ENCODE data around the gene ABHD6.

DNA sequence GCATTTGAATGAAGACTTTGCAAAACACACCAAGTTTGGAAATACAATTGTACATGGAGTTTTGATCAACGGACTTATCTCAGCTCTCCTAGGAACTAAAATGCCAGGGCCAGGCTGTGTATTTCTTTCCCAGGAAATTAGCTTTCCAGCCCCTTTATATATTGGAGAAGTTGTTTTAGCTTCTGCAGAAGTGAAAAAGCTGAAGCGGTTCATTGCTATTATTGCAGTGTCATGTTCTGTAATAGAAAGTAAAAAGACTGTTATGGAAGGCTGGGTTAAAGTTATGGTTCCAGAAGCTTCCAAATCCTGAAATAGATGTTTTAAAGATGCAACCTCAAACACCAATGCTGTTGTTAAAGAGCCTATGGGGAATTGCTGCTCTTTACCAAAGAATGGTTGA is 80.2 kb downstream of the ABHD6 start:
- TF ChIP-seq, protein P1, sequence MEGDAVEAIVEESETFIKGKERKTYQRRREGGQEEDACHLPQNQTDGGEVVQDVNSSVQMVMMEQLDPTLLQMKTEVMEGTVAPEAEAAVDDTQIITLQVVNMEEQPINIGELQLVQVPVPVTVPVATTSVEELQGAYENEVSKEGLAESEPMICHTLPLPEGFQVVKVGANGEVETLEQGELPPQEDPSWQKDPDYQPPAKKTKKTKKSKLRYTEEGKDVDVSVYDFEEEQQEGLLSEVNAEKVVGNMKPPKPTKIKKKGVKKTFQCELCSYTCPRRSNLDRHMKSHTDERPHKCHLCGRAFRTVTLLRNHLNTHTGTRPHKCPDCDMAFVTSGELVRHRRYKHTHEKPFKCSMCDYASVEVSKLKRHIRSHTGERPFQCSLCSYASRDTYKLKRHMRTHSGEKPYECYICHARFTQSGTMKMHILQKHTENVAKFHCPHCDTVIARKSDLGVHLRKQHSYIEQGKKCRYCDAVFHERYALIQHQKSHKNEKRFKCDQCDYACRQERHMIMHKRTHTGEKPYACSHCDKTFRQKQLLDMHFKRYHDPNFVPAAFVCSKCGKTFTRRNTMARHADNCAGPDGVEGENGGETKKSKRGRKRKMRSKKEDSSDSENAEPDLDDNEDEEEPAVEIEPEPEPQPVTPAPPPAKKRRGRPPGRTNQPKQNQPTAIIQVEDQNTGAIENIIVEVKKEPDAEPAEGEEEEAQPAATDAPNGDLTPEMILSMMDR (IDR thresholded peaks at IDR 0.05; ENCODE audit: low read length) = no peak
- no peak for TF ChIP-seq EZH2 (optimal IDR thresholded peaks at IDR 0.05; ENCODE audit: low read depth, low read length)
- TF ChIP-seq EZH2phosphoT487 (IDR thresholded peaks at IDR 0.05; ENCODE audit: low read length) = no peak

All from MM.1S (cell line).